Effector memory CD4-positive, alpha-beta T cell (primary cell): Measurements from ENCODE around the gene KDM6B.

Source experiments
- DNase-seq, 3 donors: peaks; one replicate each; pipeline ENCODE4 v3.0.0-alpha.2; 2020
- H3K27ac ChIP-seq: 2 replicates; pipeline ENCODE4 v1.7.0; 2013; ENCODE audit warnings: mild to moderate bottlenecking, low read length, moderate library complexity; ENCODE audit not compliant: insufficient read depth, poor library complexity, severe bottlenecking
- H3K27me3 ChIP-seq: replicated peaks from 2 replicates; pipeline ENCODE4 v1.7.0; 2013; ENCODE audit warnings: mild to moderate bottlenecking, low read length; ENCODE audit not compliant: insufficient read depth, control insufficient read depth, poor library complexity, severe bottlenecking
- H3K36me3 ChIP-seq: 2 replicates; pipeline ENCODE4 v1.7.0; 2013; ENCODE audit warnings: mild to moderate bottlenecking, low read length, moderate library complexity; ENCODE audit not compliant: control insufficient read depth, insufficient read depth
- H3K4me1 ChIP-seq: 2 replicates; pipeline ENCODE4 v1.7.0; 2013; ENCODE audit warnings: low read length, mild to moderate bottlenecking; ENCODE audit not compliant: control insufficient read depth, insufficient read depth, poor library complexity, severe bottlenecking
- H3K4me3 ChIP-seq: 2 replicates; pipeline ENCODE4 v1.7.0; 2013; ENCODE audit warnings: low read length, low read depth, mild to moderate bottlenecking; ENCODE audit not compliant: insufficient read depth, poor library complexity, severe bottlenecking
- H3K9me3 ChIP-seq: 2 replicates; pipeline ENCODE4 v1.7.0; 2013; ENCODE audit warnings: mild to moderate bottlenecking, low read length, moderate library complexity; ENCODE audit not compliant: control insufficient read depth

Gene KDM6B

GRCh38 chr17:7851438-7852261 lies 17.6 kb downstream of the KDM6B start:
- Histone ChIP-seq H3K27me3 (no peaks in the 10 kb centered on the region), H3K27ac (peak overlapping the region; percentile 62), H3K9me3 (no peaks in the 10 kb centered on the region), H3K4me1 (peaks cover 25% of the 10 kb centered on the region), H3K4me3 (peak overlapping the region; percentile 27), H3K36me3 (peaks cover 42% of the 10 kb centered on the region)
- DNase-seq = peak; percentile 89 to 92 (median 92)

- H3K4me3 ChIP-seq = no peak overlapping the region
- H3K36me3 ChIP-seq = peaks cover 36% of the 10 kb centered on the region
- H3K4me1 ChIP-seq = peaks cover 29% of the 10 kb centered on the region
- no peaks in the 10 kb centered on the region for H3K9me3 ChIP-seq
- H3K27me3 ChIP-seq = no peaks in the 10 kb centered on the region
- peak overlapping the region; percentile 62 for H3K27ac ChIP-seq
- no peak for DNase-seq
Observed at GRCh38 chr17:7852262-7852670, 18.2 kb downstream of the KDM6B start.

GRCh38 chr17:7852919-7853690 lies 19.1 kb downstream of the KDM6B start:
- no peak for DNase-seq
- Histone ChIP-seq H3K4me3 (no peak overlapping the region), H3K27me3 (no peaks in the 10 kb centered on the region), H3K9me3 (no peaks in the 10 kb centered on the region), H3K4me1 (peaks cover 31% of the 10 kb centered on the region), H3K36me3 (peaks cover 30% of the 10 kb centered on the region), H3K27ac (no peak overlapping the region)

GRCh38 chr17:7853691-7854038 lies 19.6 kb downstream of the KDM6B start:
- H3K9me3 ChIP-seq = no peaks in the 10 kb centered on the region
- H3K36me3 ChIP-seq = peaks cover 25% of the 10 kb centered on the region
- DNase-seq = no peak
- no peak overlapping the region for H3K27ac ChIP-seq
- H3K4me1 ChIP-seq = peaks cover 36% of the 10 kb centered on the region
- H3K27me3 ChIP-seq = no peaks in the 10 kb centered on the region
- H3K4me3 ChIP-seq = no peak overlapping the region

- no peak overlapping the region for H3K27ac ChIP-seq
- H3K36me3 ChIP-seq = peaks cover 20% of the 10 kb centered on the region
- DNase-seq = no peak
- no peak overlapping the region for H3K4me3 ChIP-seq
- H3K4me1 ChIP-seq = peaks cover 42% of the 10 kb centered on the region
- H3K9me3 ChIP-seq = no peaks in the 10 kb centered on the region
- no peaks in the 10 kb centered on the region for H3K27me3 ChIP-seq
Observed at GRCh38 chr17:7854078-7854777, 20.2 kb downstream of the KDM6B start.

GRCh38 chr17:7854851-7855659 lies 21.0 kb downstream of the KDM6B start, which contains the start of gene TMEM88:
Gene TMEM88, plus strand, starts transcription at chr17:7855066. Its CDS starts 9 bp downstream, at chr17:7855075.
- H3K4me3 ChIP-seq = no peak within 1 kb of the TSS
- no peaks in the 10 kb centered on the region for H3K27me3 ChIP-seq
- no peak within 1 kb of the TSS for H3K27ac ChIP-seq
- H3K4me1 ChIP-seq = peaks cover 42% of the 10 kb centered on the region
- no peaks in the 10 kb centered on the region for H3K9me3 ChIP-seq
- H3K36me3 ChIP-seq = peaks cover 12% of the 10 kb centered on the region
- DNase-seq = no peak

- DNase-seq = no peak
- no peak overlapping the region for H3K27ac ChIP-seq
- peaks cover 8% of the 10 kb centered on the region for H3K36me3 ChIP-seq
Observed at GRCh38 chr17:7855660-7856010, 21.6 kb downstream of the KDM6B start.

GRCh38 chr17:7856011-7856810 lies 22.2 kb downstream of the KDM6B start:
- peaks cover 8% of the 10 kb centered on the region for H3K36me3 ChIP-seq
- no peaks in the 10 kb centered on the region for H3K27me3 ChIP-seq
- peak overlapping the region; percentile 66 for H3K4me3 ChIP-seq
- no peak for DNase-seq
- peaks cover 38% of the 10 kb centered on the region for H3K4me1 ChIP-seq
- H3K27ac ChIP-seq = peak overlapping the region; percentile 88
- no peaks in the 10 kb centered on the region for H3K9me3 ChIP-seq

More at GRCh38 chr17:7855660-7856010, 21.6 kb downstream of the KDM6B start:
- Histone ChIP-seq H3K4me1 (peaks cover 42% of the 10 kb centered on the region), H3K9me3 (no peaks in the 10 kb centered on the region), H3K27me3 (no peaks in the 10 kb centered on the region), H3K4me3 (no peak overlapping the region)
